CD4-positive, alpha-beta T cell treated with Interleukin-6 at 100 ng/mL for 8 hours (primary cell): ENCODE measurements around the gene SLC22A5.
"Not testable (repeated sequence)": the region's sequence is repeated elsewhere in the genome, so short reads cannot be mapped to it uniquely, and the experiment has no call there.

ENCODE experiments used
- DNase-seq: peaks from one replicate; pipeline ENCODE4 v3.0.0-alpha.2; 2020; ENCODE audit warnings: mixed read lengths, low spot score

The SLC22A5 gene

GRCh38 chr5:132414634-132415378 is 45.3 kb downstream of the SLC22A5 start:
- DNase-seq, result no peak

GRCh38 chr5:132415516-132415915 is 46.0 kb downstream of the SLC22A5 start:
- DNase-seq, result not testable (repeated sequence)

GRCh38 chr5:132416306-132417009 is 46.9 kb downstream of the SLC22A5 start:
- no peak for DNase-seq

GRCh38 chr5:132417010-132417439 is 47.5 kb downstream of the SLC22A5 start:
- no peak for DNase-seq

GRCh38 chr5:132417461-132417860 is 48.0 kb downstream of the SLC22A5 start:
- no peak for DNase-seq

- DNase-seq, result no peak
Observed at GRCh38 chr5:132417889-132418485, 48.5 kb downstream of the SLC22A5 start.

GRCh38 chr5:132418881-132419280 is 49.4 kb downstream of the SLC22A5 start:
- DNase-seq, result no peak

- peak; percentile 64 for DNase-seq
Observed at GRCh38 chr5:132419502-132420468, 50.3 kb downstream of the SLC22A5 start.

- DNase-seq, result peak; percentile 28
Observed at GRCh38 chr5:132420706-132421272, 51.3 kb downstream of the SLC22A5 start.

GRCh38 chr5:132421462-132421861 is 52.0 kb downstream of the SLC22A5 start:
- DNase-seq, result no peak

- no peak for DNase-seq
Observed at GRCh38 chr5:132422720-132423437, 53.4 kb downstream of the SLC22A5 start.

- no peak for DNase-seq
Observed at GRCh38 chr5:132423438-132423898, 54.0 kb downstream of the SLC22A5 start.

- DNase-seq, result no peak
Observed at GRCh38 chr5:132424167-132424880, 54.8 kb downstream of the SLC22A5 start.

- DNase-seq, result peak; percentile 79
Observed at GRCh38 chr5:132425009-132425937, 55.8 kb downstream of the SLC22A5 start.

- no peak for DNase-seq
Observed at GRCh38 chr5:132425975-132426524, 56.5 kb downstream of the SLC22A5 start.

- peak; percentile 69 for DNase-seq
Observed at GRCh38 chr5:132426525-132427138, 57.1 kb downstream of the SLC22A5 start.

- DNase-seq, result peak; percentile 78
Observed at GRCh38 chr5:132427281-132428146, 58.0 kb downstream of the SLC22A5 start.
